Hindlimb muscle (tissue), 1 donor: ENCODE measurements around the gene NUP133. TPM values are rescaled to one million over a fixed set of nuclear protein-coding genes. Genes with fewer than 3 reads are reported as not detected.
"Not testable (repeated sequence)": the region's sequence is repeated elsewhere in the genome, so short reads cannot be mapped to it uniquely, and the experiment has no call there.

ENCODE experiments used
- DNase-seq: peaks from one replicate; pipeline ENCODE4 v3.0.0-alpha.2; 2013
- polyA plus RNA-seq: library from polyadenylated mRNA; unstranded; fragments of 120-200 nt; gene quantifications from one replicate; pipeline ENCODE4 v1.2.1, GENCODE V29; 2013; ENCODE audit not compliant: insufficient read length

NUP133 gene
- polyA plus RNA-seq, 1 donor: 26.2 TPM

DNA sequence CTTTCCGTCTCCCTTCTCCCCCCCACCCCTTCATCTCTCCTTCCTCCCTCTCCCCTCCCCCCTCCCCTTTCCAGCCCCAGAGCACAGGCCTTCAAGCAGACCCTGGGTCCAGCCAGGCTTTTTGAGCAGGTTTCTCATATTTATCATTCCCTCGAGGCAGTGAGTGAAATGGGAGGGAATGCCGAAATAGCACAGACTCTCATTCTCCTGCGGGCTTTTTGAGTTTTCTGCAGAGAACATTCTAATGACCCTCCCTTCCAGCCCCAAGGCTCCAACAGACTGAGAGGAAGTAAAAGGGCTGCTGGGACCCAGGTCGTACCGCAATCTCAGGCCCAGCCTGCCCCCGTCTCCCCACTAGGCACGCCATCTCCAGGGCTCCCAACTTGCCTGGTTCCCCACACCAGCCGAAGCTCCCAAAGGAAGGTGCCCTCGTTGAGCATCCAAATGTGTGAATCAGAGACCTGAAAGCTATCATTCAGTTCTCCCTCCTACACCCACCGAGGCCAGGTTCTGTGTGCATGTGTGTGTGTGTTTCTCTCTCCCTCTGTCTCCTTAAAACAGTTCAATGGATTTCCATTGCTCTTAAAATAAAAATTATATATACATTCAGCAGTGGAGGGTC lies 96.6 kb downstream of the NUP133 start:
- no peak for DNase-seq

DNA sequence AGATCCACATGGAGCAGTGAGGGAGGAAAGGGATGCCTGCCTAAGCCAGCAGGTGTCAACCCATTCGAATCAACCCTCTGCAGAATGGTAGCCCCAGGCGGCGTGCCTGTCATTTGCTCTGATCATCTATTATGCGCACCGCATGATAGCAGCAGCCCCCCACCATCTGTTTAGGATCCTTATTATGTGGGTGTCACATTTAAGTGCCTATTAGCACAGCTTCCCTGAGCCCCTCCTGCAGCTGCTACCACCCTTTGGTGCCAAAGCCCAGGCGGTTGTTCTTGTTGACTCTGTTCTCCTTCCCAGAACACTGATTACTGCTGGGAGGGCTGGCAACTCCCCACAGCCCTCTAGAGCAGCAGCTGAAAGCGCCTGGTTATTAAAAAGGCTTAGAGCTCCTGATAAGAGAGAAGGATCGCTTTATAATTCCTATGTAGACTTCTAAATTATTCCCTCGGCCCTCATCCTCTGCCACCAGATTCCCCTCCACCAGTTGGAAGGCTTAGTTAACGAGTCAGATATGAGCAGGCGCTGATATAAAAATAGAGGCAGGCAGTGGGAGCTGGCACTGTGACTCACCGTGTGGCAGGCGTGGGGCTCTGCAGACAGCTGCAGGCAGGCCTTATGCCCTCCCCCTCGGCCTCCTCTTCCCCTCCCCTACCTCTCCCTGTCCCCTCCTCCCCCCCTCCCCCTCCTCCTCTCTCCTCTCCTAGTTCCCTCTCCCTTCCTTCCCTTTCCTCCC lies 97.3 kb downstream of the NUP133 start:
- no peak for DNase-seq

GRCh38 chr1:229410370-229410691 lies 97.8 kb downstream of the NUP133 start:
- DNase-seq: no peak

- DNase-seq: no peak
Measured at GRCh38 chr1:229409616-229410369, 98.3 kb downstream of the NUP133 start.

DNA sequence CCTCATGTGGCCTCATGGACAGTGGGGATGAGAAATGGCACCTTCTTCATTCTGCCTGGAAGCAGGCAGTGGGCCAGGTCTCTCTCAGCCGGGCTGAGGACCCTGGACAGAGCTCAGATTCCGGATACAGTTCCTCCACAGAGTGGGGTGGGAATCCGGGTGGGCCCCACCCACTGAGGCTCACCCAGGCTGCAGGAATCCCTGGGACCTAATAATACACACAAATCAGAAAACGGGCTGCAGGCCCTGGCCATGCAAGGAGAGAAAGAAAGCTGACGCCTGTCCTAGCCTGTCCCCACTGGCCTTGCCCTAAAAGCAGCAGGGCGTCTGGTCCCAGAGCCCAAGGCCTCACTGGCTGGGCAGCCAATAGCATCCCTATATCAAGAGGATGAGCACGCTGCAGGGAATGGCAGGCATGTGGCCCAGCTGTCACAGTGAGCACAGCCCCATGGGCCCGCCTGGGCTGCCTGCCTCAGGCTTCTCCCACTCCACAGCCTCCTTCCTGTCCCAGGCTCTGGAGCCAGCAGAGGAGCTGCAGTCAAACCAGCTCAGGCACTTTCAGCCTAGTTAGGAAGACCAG lies 99.6 kb downstream of the NUP133 start:
- DNase-seq: peak; percentile 30

DNA sequence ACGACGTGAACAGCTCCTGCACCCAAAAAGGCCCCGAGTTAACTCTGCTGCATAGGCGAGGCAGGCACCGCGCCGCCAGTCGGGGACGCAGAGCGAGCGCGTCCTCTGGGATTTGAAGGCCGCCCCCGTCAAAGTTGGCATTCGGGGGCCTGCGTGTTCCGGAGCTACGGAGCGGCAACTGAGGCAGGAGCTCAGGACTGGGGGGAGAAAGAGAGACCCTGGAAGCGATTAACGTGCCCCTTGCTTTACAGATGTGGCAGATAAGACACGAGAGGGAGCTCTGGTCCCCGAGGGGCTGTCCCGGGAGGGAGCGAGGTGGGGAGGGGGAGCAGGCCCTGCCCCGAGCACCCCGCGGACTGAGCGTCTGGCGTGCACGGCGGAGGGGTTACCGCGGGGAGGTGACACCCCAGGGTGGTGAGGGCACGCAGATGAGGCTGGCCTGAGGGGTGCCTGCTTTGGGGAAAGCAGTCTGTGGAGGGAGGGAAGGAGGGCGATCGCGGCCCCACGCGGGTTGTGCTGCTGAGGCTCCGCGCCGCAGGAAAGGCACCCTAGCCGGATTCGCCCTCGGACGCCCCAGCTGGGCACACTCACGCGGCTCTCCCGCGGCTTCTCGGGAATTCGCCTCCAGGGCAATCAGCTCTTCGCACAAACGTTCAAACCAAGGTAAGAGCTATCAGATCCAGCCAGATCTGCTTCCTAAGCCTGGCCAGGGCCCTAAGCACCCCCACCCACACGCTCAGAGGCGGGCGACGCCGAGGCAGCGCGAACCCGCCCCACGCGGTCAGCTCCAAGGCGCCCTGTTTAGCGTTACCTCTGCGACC lies 100.7 kb downstream of the NUP133 start:
- no peak for DNase-seq

- no peak for DNase-seq
Measured at GRCh38 chr1:229406798-229407197, 101.3 kb downstream of the NUP133 start.

DNA sequence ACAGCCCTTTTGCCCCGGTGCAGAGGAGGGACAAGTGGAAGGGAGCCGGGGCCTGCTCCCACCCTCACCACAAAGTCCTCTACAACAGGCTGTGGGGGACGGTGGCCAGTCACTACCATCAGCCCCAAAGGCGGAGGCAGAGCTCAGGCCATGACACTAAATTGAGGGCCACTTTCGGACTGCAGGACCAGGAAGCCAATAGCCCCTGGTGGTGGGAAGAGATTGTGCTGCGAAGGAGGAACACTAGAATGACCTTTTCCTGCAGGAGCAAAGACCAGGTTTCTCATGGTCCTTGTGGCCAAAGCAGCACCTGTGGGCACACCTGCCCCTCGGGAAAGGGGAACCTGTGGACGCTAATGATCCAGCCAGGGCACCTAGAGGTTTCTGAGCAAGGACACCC lies 104.6 kb downstream of the NUP133 start:
- DNase-seq: no peak

DNA sequence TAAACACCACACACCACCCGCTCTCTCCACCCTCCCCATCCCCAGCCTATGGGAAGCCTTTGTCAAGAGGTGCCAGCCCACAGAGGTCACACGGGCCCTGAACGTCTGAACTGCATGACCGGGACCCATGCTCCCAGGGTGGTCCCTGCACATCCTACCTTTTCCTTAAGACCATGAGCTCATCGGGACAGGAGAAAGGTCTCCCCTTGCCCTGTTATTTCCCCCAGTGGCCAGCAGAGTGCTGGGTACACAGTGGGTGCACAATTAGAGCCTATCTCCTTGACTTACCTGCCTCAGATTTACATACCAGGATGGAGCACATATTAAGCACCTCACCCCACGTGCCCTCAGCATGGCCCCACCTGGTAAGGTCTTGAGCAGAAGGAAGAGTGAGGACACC lies 105.1 kb downstream of the NUP133 start:
- DNase-seq: no peak

- not testable (repeated sequence) for DNase-seq
Measured at GRCh38 chr1:229402329-229402728, 105.8 kb downstream of the NUP133 start.

DNA sequence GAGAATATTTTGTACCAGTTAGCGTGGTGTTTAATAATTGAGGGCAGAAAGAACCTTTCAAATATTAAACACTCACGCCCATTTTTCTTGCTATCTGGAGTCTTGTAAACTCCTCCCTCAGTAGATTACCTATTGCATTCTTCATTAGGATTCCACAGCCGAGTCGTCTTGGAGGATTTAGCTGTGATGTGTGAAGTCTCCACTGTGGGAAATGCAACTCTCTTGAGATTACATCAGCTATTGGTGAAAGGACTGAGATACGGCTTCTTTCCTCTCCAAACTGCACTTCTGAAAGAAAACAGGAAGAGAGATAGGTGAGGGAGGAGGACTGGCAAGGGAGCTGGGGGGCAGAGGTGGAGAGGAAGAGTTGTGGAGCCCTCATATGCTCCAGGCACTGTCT lies 110.4 kb downstream of the NUP133 start:
- no peak for DNase-seq

DNA sequence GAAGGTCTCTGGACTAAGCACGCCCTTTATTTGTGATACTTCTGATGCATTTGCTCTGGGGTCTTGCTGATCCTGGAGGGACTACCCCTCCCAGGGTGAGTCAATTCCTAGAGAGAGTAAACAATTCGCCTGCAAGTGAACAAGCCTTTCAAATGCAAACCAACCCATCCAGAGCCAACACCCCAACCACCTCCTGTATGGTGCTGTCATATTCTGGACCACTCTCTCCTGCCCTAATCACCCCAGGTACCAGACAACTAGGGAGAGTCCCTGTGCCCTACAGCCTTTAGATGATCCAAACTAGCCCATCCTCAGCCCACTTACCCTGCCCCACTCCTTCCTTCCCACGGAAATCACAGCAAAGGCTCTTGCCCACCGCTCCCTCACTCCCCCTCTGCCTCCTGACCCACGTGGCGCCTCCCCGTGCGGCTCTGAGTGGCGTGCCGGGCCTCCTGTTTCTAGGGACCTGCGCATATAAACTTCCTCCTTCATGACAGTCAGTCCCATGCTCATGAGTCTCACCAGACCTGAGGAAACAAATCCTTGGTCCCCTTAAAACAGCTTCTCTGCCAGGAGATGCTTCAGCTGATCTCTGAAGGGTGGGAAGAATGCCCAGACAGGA lies 111.4 kb downstream of the NUP133 start:
- DNase-seq: no peak

DNA sequence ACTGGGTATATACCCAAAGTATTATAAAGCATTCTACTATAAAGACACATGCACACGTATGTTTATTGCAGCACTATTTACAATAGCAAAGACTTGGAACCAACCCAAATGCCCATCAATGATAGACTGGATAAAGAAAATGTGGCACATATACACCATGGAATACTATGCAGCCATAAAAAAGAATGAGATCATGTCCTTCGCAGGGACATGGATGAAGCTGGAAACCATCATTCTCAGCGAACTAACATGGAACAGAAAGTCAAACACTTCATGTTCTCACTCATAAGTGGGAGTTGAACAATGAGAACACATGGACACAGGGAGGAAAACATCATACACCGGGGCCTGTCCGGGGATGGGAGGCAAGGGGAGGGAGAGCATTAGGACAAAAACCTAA lies 113.6 kb downstream of the NUP133 start:
- not testable (repeated sequence) for DNase-seq

DNA sequence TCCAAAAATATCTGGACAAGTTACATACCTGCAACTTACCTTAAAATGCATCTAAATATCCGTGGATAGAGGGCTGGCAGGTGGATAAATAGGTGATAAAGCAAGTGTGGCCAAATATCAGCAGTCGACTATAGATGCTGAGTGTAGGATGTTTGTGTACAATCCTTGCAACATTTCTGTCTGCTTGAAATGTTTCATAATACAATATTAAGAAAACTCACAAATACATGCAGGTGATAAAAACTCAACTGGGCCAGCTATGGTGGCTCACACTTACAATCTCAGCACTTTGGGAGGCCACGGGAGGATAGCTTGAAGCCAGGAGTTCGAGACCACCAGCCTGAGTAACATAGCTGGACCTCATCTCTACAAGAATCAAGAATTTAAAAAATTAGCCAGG lies 115.2 kb downstream of the NUP133 start:
- DNase-seq: no peak

Other genes starting within 250 kb of the NUP133 start
- 50.3 TPM for gene RAB4A, start 237.2 kb downstream of the NUP133 start, polyA plus RNA-seq
- gene CCSAP, start 165.3 kb downstream of the NUP133 start, polyA plus RNA-seq: 6.7 TPM
- gene ACTA1, start 74.2 kb downstream of the NUP133 start, polyA plus RNA-seq: 13,723 TPM
- 14.9 TPM for gene ABCB10, start 50.4 kb upstream of the NUP133 start, polyA plus RNA-seq
- 11.5 TPM for gene TAF5L, start 117.8 kb upstream of the NUP133 start, polyA plus RNA-seq
- 5.8 TPM for gene URB2, start 117.9 kb upstream of the NUP133 start, polyA plus RNA-seq